Skeletal muscle tissue (tissue), 4 donors: ENCODE data around the gene ASCC3. TPM values are rescaled to one million over a fixed set of nuclear protein-coding genes. Genes with fewer than 3 reads are reported as not detected.

Experiments used
- H3K27ac ChIP-seq: one replicate; pipeline ENCODE4 v1.7.0; 2013; ENCODE audit warnings: mild to moderate bottlenecking, low read depth, low read length, inconsistent platforms
- H3K27me3 ChIP-seq, 3 donors: one replicate each; pipeline ENCODE4 v1.7.0; 2013; ENCODE audit warnings: low read length in 3 of 3; ENCODE audit not compliant: control insufficient read depth in 3 of 3, insufficient read depth in 3 of 3
- H3K36me3 ChIP-seq, 3 donors: one replicate each; pipeline ENCODE4 v1.7.0; 2013; ENCODE audit warnings: low read length in 3 of 3; ENCODE audit not compliant: control insufficient read depth in 3 of 3, insufficient read depth in 3 of 3
- H3K4me1 ChIP-seq, 3 donors: one replicate each; pipeline ENCODE4 v1.7.0; 2013; ENCODE audit warnings: low read length in 3 of 3, mild to moderate bottlenecking in 3 of 3; ENCODE audit not compliant: control insufficient read depth in 3 of 3, insufficient read depth in 3 of 3
- H3K4me3 ChIP-seq, 3 donors: one replicate each; pipeline ENCODE4 v1.7.0; 2013; ENCODE audit warnings: low read length in 3 of 3
- H3K9ac ChIP-seq, 3 donors: one replicate each; pipeline ENCODE4 v1.7.0; 2013; ENCODE audit warnings: low read length in 3 of 3, mild to moderate bottlenecking in 3 of 3, moderate library complexity in 2 of 3, low read depth in 1 of 3
- H3K9me3 ChIP-seq, 3 donors: one replicate each; pipeline ENCODE4 v1.7.0; 2013; ENCODE audit warnings: low read length in 3 of 3; ENCODE audit not compliant: control insufficient read depth in 3 of 3
- total RNA-seq: library from RNA; depleted of rRNA; stranded (reverse); fragments of >200 nt; gene quantifications from one replicate; pipeline ENCODE4 v1.2.3, GENCODE V29; 2014
- donor health status: Osteomylitis.

ASCC3 gene
- total RNA-seq, 1 donor from 2014 or later, result 21.4 TPM

GRCh38 chr6:100886076-100886475 is 4.9 kb upstream of the ASCC3 start:
- Histone ChIP-seq H3K27ac (no peak overlapping the region), H3K36me3 (no peaks in the 10 kb centered on the region), H3K27me3 (no peaks in the 10 kb centered on the region), H3K4me3 (no peak overlapping the region), H3K4me1 (peaks cover 0 to 13% (median 6%) of the 10 kb centered on the region in 3 donors), H3K9ac (no peak overlapping the region), H3K9me3 (no peaks in the 10 kb centered on the region)

- H3K9me3 ChIP-seq, result no peaks in the 10 kb centered on the region
- no peak overlapping the region for H3K4me3 ChIP-seq
- peaks cover 0 to 18% (median 14%) of the 10 kb centered on the region in 3 donors for H3K4me1 ChIP-seq
- H3K9ac ChIP-seq, result no peak overlapping the region
- H3K36me3 ChIP-seq, result no peaks in the 10 kb centered on the region
- H3K27me3 ChIP-seq, result no peaks in the 10 kb centered on the region
- no peak overlapping the region for H3K27ac ChIP-seq
Observed at GRCh38 chr6:100883347-100883746, 2.2 kb upstream of the ASCC3 start.

GRCh38 chr6:100881707-100882040 is 545 bp upstream of the ASCC3 start:
- peaks cover 0 to 18% (median 14%) of the 10 kb centered on the region in 3 donors for H3K4me1 ChIP-seq
- no peaks in the 10 kb centered on the region for H3K36me3 ChIP-seq
- H3K27me3 ChIP-seq, result no peaks in the 10 kb centered on the region
- H3K9ac ChIP-seq, result peak overlapping the region; percentile 83 to 86 (median 85)
- H3K27ac ChIP-seq, result peak overlapping the region; percentile 88
- H3K9me3 ChIP-seq, result no peaks in the 10 kb centered on the region
- H3K4me3 ChIP-seq, result peak overlapping the region; percentile 88 to 99 (median 91)

- no peaks in the 10 kb centered on the region for H3K9me3 ChIP-seq
- H3K27ac ChIP-seq, result peak overlapping the region; percentile 88
- no peaks in the 10 kb centered on the region for H3K27me3 ChIP-seq
- peaks cover 0 to 18% (median 14%) of the 10 kb centered on the region in 3 donors for H3K4me1 ChIP-seq
- H3K4me3 ChIP-seq, result peak overlapping the region; percentile 88 to 99 (median 91)
- H3K36me3 ChIP-seq, result no peaks in the 10 kb centered on the region
- H3K9ac ChIP-seq, result peak overlapping the region; percentile 83 to 86 (median 85)
Observed at GRCh38 chr6:100880149-100880852, 828 bp downstream of the ASCC3 start.

- H3K27ac ChIP-seq, result no peak overlapping the region
- no peaks in the 10 kb centered on the region for H3K36me3 ChIP-seq
- no peaks in the 10 kb centered on the region for H3K9me3 ChIP-seq
- H3K27me3 ChIP-seq, result no peaks in the 10 kb centered on the region
- no peak overlapping the region for H3K9ac ChIP-seq
- H3K4me3 ChIP-seq, result no peak overlapping the region
- H3K4me1 ChIP-seq, result peaks cover 0 to 18% (median 14%) of the 10 kb centered on the region in 3 donors
Observed at GRCh38 chr6:100879317-100879716, 1.8 kb downstream of the ASCC3 start.

- Histone ChIP-seq H3K4me3 (no peak overlapping the region), H3K36me3 (no peaks in the 10 kb centered on the region), H3K27ac (no peak overlapping the region), H3K9ac (no peak overlapping the region), H3K9me3 (no peaks in the 10 kb centered on the region), H3K27me3 (no peaks in the 10 kb centered on the region), H3K4me1 (peaks cover 0 to 18% (median 14%) of the 10 kb centered on the region in 3 donors)
Observed at GRCh38 chr6:100877851-100878250, 3.3 kb downstream of the ASCC3 start.

- no peaks in the 10 kb centered on the region for H3K9me3 ChIP-seq
- no peak overlapping the region for H3K4me3 ChIP-seq
- H3K36me3 ChIP-seq, result no peaks in the 10 kb centered on the region
- no peaks in the 10 kb centered on the region for H3K27me3 ChIP-seq
- no peak overlapping the region for H3K27ac ChIP-seq
- peaks cover 0 to 8% (median 7%) of the 10 kb centered on the region in 3 donors for H3K4me1 ChIP-seq
- H3K9ac ChIP-seq, result no peak overlapping the region
Observed at GRCh38 chr6:100876251-100876650, 4.9 kb downstream of the ASCC3 start.

GRCh38 chr6:100865525-100865924 is 15.6 kb downstream of the ASCC3 start:
- H3K9ac ChIP-seq, result no peak overlapping the region
- H3K27ac ChIP-seq, result no peak overlapping the region
- H3K9me3 ChIP-seq, result no peaks in the 10 kb centered on the region
- H3K4me3 ChIP-seq, result no peak overlapping the region
- H3K27me3 ChIP-seq, result no peaks in the 10 kb centered on the region
- H3K4me1 ChIP-seq, result no peaks in the 10 kb centered on the region
- H3K36me3 ChIP-seq, result peaks cover 3 to 9% (median 9%) of the 10 kb centered on the region in 3 donors

GRCh38 chr6:100862063-100862462 is 19.1 kb downstream of the ASCC3 start:
- no peaks in the 10 kb centered on the region for H3K9me3 ChIP-seq
- no peaks in the 10 kb centered on the region for H3K27me3 ChIP-seq
- no peak overlapping the region for H3K4me3 ChIP-seq
- H3K36me3 ChIP-seq, result peaks cover 0 to 9% (median 9%) of the 10 kb centered on the region in 3 donors
- no peak overlapping the region for H3K27ac ChIP-seq
- no peak overlapping the region for H3K9ac ChIP-seq
- no peaks in the 10 kb centered on the region for H3K4me1 ChIP-seq

- no peak overlapping the region for H3K27ac ChIP-seq
- no peaks in the 10 kb centered on the region for H3K4me1 ChIP-seq
- H3K9me3 ChIP-seq, result peaks cover 0 to 2% (median 0%) of the 10 kb centered on the region in 3 donors
- H3K4me3 ChIP-seq, result no peak overlapping the region
- peaks cover 0 to 3% (median 0%) of the 10 kb centered on the region in 3 donors for H3K36me3 ChIP-seq
- H3K9ac ChIP-seq, result no peak overlapping the region
- H3K27me3 ChIP-seq, result no peaks in the 10 kb centered on the region
Observed at GRCh38 chr6:100856146-100856545, 25.0 kb downstream of the ASCC3 start.
